ENCODE measurements around the gene ARSJ.
"Not testable (repeated sequence)": the region's sequence is repeated elsewhere in the genome, so short reads cannot be mapped to it uniquely, and the experiment has no call there.

The ARSJ gene

DNA sequence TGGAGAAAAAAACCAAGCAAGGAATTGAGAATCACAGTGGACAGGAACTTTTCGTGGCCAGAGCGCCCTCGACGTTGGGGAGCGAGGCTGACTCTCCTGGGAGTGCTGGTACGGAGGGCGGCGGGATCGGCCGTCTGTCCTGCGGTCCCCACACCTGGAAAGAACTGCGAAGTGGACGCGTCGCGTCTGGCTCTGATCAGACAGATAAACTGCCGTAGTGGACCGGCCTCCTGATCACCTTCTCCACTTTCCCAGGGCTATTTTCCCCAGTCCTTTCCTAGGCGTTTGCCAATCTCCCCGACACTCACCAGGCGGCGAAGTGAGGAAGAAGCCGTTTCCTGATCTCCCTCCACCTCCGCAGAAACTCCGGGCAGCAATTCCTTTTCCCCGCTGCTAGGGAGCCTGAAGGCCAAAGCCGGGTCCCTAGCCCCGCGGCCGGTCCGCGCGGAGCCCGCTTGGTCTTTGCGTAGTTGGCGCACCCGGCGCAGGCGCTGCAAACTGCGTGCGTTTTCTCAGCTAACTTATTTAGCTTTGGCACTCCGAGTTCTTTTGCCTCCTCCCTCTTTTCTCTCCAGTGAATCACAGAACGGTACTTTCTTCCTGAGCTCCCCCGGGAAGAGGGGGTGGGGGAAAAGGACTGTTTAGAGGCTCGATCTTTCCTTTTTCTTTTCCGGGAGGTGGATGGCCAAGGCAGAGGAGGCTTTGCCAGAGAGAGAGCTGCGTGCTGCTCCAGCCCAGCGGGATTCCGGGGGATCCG lies at the start of gene ARSJ:
TSS of gene ARSJ (minus strand) at position 500 of the 757 bp plus-strand sequence. CDS start 813 bp downstream, outside the sequence.
- DNase-seq: no peak

DNA sequence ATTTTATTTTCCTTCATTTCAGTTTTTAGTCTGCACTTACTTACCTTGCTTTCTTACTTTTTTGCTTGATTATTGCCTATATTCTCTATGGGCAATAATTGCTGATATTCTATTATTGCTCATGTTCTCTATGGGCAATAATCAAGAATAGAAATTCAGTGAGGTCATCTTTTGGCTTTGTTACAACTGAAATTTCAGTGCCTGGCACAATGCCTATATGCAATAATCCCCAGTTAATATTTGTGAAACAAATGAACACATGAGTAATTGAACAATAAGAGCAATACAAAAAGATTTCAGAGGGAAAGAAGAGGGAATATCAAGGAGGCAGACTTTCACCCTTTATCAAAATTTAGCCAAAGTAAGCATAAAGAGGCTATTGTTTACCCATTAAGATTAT lies 48.6 kb upstream of the ARSJ start:
- no peak for DNase-seq

DNA sequence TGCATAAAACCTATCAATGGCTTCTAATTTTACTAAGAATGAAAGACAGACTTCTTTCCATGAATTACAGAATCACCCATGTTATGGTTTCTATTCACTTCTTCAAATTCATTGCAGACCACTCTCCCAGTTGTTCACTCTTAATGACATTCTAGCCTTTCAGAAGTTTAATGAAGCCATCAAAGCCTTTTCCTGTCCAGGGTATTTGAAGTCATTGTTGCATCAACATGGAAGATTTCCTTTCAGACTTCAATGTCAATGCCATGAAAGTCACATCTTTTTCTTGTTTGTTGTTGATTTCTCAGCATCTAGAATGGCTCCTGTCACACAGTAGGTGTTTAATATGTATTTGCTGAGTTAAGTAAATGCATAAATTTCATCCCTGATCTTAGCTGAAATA lies 48.1 kb upstream of the ARSJ start:
- no peak for DNase-seq

DNA sequence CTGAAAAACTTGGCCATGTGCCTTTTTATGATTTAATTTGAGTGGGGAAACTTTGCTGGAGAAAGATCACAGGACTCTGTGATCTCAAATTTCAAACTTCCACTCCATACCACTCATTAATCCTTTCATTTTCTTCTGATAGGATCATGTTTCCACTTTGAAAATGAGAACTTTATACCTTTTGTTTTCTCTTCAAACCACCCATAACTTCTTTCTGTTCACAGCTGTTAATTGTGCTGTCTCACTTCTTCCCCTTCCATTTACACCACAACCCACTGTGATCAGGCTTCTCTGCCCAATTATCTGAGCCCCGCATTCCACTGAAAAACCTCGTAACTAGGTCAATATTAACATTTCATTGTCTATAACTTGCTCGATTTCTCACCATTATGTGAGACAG lies 47.0 kb upstream of the ARSJ start:
- DNase-seq: no peak

DNA sequence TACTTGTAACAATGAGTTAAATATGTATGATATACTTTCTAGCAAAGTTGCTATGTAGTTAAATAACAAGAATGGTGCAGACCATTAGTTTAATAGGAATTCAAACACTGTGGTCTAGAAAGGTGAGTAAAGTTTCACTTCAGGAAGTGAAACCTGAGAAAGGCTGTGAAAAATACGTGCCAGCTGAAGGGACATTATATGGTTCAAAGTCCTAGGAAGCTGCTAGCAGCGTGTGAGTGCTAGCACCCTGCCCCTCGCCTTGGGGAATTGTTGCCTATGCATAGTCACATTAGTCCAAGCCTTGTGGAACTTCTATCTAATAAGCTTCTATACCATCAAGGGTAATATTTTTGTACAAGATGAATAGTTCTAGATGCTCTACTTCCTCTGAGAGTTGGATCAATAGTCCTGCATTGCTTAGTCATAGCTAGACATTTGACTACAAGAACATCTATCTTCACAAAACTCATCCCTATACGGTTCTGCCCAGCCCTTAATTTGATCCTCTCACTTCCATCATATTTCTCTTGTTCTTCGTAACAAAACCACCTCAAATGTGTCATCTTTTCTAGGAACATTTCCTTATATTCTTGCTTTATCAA lies 45.8 kb upstream of the ARSJ start:
- DNase-seq: no peak

DNA sequence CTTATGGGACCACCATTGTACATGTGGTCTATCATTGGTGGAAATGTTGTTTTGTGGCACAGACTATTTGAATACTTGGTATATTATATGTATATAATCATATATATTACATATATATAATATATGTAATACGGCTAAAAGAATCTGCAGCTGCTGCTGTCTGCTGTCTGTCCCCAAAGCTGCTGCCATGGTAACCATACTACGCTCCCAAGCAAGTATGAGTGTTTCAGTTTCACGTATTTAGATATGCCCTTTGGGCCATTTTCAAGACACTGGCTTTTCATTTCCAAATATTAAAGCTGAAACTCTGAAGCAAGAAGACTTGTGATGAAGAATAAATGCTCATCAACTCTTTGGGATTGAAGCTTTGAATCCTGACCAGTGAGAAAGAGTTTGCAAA lies 42.0 kb upstream of the ARSJ start:
- DNase-seq: no peak

DNA sequence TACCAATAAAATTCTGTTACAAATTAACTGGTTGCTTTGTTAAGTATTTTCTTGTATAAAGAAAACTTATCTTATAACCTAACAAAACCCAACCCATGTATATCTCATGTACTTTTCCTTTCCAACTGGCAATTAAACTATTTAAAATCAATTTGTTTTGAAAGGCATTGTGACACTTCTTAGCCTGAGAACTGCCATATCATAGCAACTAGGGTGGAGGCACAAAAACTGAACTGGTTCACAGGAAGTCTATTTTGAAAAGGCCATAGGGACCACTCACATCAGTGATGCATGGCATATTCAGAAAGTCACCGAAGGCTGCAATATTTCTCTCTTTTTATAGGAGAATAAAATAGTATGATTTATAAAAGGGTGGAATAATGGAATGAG lies 40.5 kb upstream of the ARSJ start:
- no peak for DNase-seq

DNA sequence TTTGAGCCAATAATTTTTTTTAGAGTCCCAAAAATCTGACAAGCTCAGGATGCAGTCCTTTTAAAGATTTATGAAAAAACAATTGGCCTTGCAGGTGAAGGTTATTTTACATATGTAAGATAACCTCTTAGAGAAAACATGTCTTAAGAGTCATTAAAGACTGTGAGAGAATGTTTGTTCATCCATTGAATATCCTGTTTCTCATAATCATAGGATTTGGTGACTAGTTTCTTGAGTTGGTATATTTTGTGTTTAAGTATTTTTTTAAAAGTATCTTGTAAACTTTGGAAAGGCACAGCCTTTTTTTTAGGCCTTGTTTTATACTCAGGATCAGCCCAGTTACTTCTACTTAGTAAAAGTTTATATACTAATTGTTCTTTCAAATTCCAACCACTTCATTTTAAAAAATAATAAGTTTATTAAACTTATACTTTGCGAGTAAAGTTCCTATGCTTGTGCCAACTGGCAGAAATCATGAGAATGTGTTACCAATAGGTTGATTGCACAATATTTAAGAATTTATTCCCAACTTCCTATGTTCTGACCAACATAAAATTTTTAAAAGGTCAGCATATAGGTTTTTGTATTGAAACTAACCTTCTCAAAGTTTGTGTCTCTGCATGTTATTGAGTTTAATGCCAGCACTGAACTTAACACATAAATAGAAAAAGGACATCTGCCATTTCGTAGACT lies 40.0 kb upstream of the ARSJ start:
- no peak for DNase-seq

DNA sequence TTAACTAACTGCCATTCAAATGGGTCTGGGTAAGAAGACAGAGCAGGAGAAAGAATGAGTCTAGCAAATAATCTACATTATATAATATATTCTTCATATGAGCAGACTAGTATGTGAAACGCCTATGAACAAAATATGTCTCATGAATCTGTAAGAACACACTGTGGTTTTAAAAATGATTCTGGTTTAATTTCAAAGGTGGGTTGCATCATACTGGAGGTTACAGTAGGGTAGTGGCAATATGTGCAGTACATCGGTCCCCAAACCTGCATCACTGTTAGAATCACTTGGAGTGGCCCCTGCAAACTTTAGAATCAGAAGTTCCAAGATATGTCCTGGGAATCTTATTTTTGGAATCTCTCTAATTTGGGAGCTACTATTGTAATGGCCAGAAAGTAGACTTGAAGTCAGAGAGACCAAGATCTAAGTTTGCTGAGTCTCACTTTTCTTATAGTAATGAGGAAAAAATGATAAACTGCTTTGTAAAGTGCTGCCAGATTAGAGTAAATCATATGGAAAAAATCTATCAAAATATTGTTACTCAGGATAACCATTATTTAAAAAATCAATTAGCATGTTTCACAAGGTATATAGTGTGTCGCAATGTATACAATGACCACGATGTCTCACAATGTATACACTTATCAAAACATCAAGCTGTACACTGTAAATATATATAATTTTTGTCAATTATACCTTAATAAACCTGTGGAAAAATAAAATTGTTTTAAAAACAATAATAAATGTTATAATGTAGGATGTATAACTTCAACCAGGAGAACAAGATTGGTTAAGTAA lies 37.9 kb upstream of the ARSJ start:
- no peak for DNase-seq

DNA sequence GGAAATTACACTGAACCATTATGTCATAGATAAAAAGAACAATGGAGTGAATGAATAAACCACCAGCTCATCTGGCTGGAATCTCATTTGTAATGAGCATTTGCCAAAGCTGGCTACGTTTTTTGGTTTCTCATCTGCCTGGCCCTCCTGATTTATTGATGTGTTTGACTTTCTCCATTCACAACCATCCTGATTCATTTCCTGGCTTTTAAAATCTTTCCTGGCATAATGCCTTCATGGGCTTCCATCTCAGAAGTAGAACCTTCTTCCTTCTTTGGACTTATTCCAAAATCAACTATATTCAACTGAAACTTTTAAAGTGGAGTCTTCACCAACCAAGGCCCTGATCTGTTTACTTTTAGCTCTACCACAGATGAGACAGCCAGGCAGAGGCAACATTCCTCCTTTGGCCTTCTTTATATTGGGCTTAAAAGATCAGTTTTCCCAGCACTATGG lies 36.0 kb upstream of the ARSJ start:
- no peak for DNase-seq

DNA sequence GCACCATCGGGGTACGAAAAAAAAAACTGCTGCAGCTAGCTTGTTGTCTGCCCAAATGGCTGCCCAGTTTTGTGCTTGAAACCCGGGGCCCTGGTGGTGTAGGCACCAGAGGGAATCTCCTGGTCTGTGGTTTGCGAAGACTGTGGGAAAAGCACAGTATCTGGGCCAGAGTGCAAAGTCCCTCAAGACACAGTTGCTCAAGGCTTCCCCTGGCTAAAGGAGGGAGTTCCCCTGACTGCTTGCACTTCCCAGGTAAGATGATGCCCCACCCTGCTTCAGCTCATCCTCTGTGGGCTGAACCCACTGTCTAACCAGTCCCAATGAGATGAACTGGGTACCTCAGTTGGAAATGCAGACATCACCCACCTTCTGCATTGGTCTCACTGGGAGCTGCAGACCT lies 33.8 kb upstream of the ARSJ start:
- DNase-seq: not testable (repeated sequence)

DNA sequence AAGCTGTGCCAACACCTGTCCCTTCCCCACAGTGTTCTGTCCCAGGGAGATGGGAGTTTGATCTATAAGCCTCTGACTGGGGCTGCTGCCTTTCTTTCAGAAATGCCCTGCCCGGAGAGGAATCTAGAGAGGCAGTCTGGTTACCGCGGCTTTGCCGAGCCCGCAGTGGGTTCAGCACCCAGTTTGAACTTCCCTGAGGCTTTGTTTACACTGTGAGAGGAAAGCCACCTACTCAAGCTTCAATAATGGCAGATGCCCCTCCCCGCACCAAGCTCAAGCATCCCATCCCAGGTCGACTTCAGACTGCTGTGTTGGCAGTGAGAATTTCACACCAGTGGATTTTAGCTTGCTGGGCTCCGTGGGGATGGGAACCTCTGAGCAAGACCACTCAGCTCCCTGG lies 33.3 kb upstream of the ARSJ start:
- DNase-seq: no peak

DNA sequence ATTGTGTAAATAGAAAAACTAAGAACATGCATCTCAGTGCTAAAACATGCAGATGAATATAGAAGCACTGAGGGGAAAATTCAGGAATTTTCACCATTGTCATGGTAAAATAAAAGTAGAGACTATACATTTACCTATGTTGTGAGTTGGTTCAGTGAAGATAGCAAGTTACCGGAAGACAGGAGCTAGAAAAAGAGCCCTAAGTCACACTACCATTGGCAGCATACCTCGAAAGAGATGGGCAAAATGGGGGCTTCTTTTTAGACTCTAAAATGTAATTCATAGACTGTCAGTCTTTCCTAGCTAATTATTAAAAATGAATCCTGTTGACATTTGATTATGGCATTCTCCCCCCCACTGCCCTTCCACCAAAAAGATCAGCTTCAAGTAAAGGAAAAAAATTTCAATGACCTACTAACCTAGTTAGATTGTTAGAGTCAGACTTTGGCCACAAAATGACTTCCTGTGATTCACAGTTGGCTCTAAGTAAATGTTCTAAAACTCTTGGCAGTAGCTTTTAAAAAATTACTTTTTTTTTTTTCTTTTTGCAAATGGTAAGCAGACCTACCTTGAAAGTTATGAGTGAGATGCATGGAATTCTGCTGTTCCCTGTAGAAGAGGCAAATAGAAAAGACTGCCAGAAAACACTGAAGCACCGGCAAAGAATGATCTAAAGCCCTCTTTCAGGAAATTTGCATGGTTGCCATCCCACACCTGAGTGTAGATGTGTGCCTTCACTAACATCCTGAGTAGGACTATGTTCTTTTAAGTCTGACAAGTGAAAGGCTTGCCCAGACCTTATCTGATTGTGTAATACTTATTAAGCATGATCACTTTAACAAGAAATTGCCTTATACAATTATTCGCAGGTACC lies 26.4 kb upstream of the ARSJ start:
- DNase-seq: no peak

DNA sequence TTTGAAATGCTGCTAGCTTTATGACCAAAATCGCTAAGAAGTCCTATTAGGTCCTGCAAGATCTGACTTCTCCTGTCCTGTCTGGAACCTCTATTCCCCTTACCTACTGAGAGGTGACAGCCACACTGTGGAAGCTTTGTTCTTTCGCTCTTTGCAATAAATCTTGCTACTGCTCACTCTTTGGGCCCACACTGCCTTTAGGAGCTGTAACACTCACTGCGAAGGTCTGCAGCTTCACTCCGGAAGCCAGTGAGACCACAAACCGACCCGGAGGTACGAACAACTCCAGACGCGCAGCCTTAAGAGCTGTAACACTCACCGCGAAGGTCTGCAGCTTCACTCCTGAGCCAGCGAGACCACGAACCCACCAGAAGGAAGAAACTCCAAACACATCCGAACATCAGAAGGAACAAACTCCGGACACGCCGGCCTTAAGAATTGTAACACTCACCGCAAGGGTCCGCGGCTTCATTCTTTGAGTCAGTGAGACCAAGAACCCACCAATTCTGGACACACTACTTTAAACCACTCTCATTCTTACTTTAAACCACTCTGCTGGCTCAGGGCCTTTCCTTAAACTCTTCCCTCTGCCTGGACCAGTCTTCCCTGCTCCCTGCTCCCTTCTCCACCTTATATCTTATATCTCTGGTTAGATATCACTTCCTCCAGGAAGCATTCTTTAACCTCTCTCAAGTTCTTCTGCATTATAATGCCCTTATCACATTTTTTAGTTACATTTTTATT lies 25.2 kb upstream of the ARSJ start:
- DNase-seq: not testable (repeated sequence)

DNA sequence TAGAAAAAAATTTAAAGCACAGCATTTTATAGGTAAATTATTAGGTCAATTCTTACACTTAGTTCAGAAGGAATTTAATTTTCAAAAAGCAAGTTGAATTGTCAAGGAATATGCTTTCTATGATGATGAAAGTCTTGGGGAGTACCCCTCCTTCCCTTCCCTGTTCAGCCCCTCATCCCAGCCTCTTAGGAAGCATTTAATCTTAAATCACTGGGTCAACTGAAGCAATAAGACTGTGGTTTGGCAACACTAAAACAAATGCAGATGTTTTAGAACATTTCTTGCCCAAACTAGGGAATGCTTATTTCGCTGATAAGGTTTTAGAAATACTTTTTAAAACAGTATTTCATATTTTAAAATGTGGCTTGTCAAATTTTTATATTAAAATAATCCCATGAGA lies 19.1 kb upstream of the ARSJ start:
- no peak for DNase-seq

DNA sequence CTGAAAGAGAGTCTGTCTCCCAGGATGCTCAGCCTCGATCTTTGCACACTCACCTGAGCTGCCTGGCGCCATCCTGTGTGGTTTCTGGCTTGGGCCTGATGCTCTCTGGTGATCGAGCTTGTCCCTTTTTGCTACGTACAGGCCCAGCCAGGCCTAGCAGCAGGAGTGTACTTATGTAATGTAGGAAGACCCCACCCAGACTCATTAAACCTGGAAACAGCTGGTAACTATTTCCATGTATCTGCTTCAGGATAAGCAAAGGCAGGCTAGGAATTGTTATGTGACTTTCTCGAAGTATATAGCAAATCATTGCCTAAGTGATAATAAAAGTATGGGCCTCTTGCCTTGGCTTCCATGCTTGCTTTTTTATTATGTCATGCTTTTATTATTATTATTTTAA lies 18.6 kb upstream of the ARSJ start:
- no peak for DNase-seq

DNA sequence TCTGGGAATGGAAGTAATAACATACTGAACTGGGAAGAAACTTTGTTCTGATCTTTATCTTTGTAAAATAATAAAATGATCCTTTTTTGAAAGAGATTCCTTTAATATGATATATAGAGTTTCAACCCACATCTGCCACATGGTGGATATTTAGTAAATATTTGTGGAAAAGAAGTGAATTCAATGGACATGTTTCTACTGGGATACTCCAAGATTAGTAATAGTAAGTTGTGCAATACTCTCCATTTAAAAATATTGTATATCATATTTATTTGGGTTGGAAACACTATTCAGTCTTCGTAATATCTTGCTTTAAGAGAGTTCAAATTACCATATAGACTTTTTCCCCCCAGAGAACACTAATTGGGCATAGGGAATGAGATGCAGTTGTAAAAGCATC lies 17.8 kb upstream of the ARSJ start:
- DNase-seq: no peak

DNA sequence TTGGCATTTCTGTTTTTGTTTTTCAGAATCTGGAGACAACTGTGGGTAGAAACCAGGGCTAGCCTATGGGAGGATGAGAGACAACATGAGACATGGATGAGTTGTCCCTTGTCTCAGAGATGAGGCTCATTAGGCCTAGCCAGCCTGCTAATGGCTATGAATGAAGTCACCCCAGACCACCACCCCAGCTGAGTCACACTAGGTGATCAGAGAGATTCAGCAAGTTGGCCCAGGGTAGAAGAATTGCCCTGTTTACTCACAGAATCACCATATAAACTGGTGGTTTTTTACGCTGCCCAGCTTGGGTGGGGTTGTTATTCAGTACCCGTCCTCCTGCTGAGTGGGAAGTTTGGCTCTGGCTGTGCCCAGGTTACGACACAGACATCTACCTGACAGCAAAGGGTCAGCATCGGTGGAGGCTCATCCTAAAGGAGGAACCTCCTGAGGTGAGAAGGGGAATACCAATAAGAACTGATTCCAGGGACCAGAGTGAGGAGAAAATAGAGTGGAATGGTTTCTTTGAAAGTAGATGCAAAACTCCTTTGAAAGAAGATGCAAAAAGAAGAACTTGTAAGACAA lies 17.2 kb upstream of the ARSJ start:
- DNase-seq: no peak

DNA sequence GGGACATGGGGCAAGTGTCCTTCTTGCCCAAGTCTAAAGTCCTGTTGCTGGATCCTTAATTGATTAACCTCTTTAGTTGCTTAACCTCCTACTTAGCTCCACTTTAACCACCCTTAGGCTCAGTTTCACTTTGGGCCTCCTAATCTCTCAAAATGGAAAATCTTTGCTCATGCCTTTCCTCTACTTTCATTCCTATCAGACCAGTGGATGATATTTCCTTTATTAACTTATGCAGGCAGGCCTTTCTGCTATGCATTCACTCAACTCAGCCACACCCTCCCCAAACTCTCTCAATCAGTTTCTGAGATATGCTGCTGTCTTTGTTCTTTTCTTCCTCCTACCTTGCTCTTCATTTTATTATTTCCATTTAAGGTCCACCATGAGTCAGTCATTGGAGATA lies 14.4 kb upstream of the ARSJ start:
- no peak for DNase-seq

DNA sequence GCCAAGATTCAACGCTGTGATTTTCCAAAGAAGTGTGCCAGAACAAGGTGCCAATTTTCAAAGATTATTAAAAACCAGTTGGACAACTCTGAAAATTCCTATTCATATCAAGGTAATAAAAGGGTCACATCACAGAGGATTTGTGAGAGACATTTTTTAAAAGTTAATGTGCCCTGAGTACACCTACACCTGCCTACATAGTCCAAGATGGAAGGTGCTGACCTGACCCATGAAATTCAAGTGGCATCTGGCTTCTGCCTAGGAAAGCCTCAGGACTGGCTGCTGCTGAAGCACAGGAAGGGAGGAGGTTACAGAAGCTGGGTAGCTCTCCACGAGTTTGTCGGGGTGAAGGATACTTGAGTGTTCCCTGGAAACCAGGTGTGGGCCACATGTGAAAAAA lies 11.4 kb upstream of the ARSJ start:
- no peak for DNase-seq

DNA sequence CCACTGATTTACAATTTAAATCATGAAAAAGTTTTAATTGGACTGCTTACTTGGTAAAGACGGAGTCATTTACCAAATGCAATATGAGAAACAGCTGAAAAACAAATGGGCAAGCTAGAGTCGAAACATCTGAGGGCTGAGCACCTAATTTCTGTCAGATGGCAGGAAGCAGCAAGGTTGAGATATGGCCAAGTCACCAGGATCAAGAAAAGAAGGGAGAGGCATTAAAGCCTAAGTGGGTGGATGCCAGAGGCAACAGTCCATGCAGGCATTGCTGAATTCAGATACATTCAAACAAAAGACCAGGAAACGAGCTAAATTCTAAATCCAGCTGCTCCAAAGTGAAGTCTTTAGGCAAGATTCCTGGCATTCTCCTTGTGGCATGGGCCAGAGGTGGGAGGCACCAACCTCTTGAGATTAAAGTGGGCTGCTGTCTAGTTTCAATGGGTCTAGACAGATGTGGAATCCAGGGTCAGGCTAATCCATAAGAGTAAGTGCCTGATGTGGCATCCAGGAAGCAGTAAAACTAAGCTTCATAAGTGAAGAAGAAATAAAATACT lies 8.0 kb upstream of the ARSJ start:
- no peak for DNase-seq

Measured in inflammatory macrophage treated with lipopolysaccharide for 4 hours (primary cell).